PC-3 (cell line): Measurements from ENCODE around the gene CYP26C1. TPM values are rescaled to one million over a fixed set of nuclear protein-coding genes. Genes with fewer than 3 reads are reported as not detected.

Source experiments
- ATAC-seq: fragments of 200-7000 bp; cut with Tn5 transposase; 2 replicates; pipeline ENCODE4 v1.9.1; 2020; ENCODE audit warnings: mild to moderate bottlenecking, moderate library complexity
- BruUV-seq: library from RNA; stranded (reverse); fragments of 400-500 nt; replicated peaks from 2 replicates; lab custom pipeline; 2021; lab: Mats Ljungman, UMichigan
- CTCF ChIA-PET: fragments of 300-600 bp; sonication (Branson Sonifier 250); formaldehyde crosslinking; loops from one replicate; lab custom pipeline; 2022; ENCODE audit warnings: antibody characterized with exemption; lab: Charles Lee
- POLR2A ChIA-PET: fragments of 300-600 bp; sonication (Branson Sonifier 250); formaldehyde crosslinking; loops from one replicate; lab custom pipeline; 2022; ENCODE audit warnings: antibody characterized with exemption; ENCODE audit not compliant: unreplicated experiment; lab: Charles Lee
- DNase-seq: peaks from one replicate; pipeline ENCODE4 v3.0.0-alpha.2; 2015
- H2AFZ ChIP-seq: fragments of 300-600 bp; sonication (generic); 2 replicates; pipeline ENCODE4 v1.6.0; 2016; ENCODE audit warnings: antibody characterized with exemption, low read length
- H3F3A ChIP-seq: fragments of 300-600 bp; sonication (generic); one replicate; pipeline ENCODE4 v1.6.0; 2017; ENCODE audit warnings: antibody characterized with exemption, low read length, control low read depth, mild to moderate bottlenecking; ENCODE audit not compliant: unreplicated experiment
- H3K27ac ChIP-seq: fragments of 300-600 bp; sonication (generic); 2 replicates; pipeline ENCODE4 v1.5.1; 2016; ENCODE audit warnings: mild to moderate bottlenecking, low read length
- H3K27me3 ChIP-seq: fragments of 300-600 bp; sonication (generic); 2 replicates; pipeline ENCODE4 v1.6.1; 2016; ENCODE audit warnings: low read length, mixed read lengths
- H3K36me3 ChIP-seq: fragments of 300-600 bp; sonication (generic); 2 replicates; pipeline ENCODE4 v1.6.1; 2016; ENCODE audit warnings: low read depth, mixed run types, low read length, mixed read lengths
- H3K4me1 ChIP-seq: fragments of 300-600 bp; sonication (generic); 2 replicates; pipeline ENCODE4 v1.5.1; 2016; ENCODE audit warnings: low read length; ENCODE audit not compliant: insufficient read depth
- H3K4me2 ChIP-seq: fragments of 300-600 bp; sonication (generic); 2 replicates; pipeline ENCODE4 v1.6.0; 2016; ENCODE audit warnings: low read length
- H3K4me3 ChIP-seq: fragments of 300-600 bp; sonication (generic); 2 replicates; pipeline ENCODE4 v1.5.1; 2016; ENCODE audit warnings: mild to moderate bottlenecking, low read length, mixed read lengths
- H3K79me2 ChIP-seq: fragments of 300-600 bp; sonication (generic); 2 replicates; pipeline ENCODE4 v1.6.1; 2017; ENCODE audit warnings: low read length, mixed read lengths
- H3K9ac ChIP-seq: fragments of 300-600 bp; sonication (generic); 2 replicates; pipeline ENCODE4 v1.6.0; 2016; ENCODE audit warnings: mild to moderate bottlenecking, low read length
- H3K9me2 ChIP-seq: fragments of 300-600 bp; sonication (generic); replicated peaks from 2 replicates; pipeline ENCODE4 v1.6.1; 2016; ENCODE audit warnings: mixed run types, low read length, mixed read lengths
- H3K9me3 ChIP-seq: fragments of 300-600 bp; sonication (generic); 2 replicates; pipeline ENCODE4 v1.6.1; 2016; ENCODE audit warnings: low read length, mixed read lengths
- H4K20me1 ChIP-seq: fragments of 300-600 bp; sonication (generic); 2 replicates; pipeline ENCODE4 v1.6.1; 2016; ENCODE audit warnings: low read length, mixed read lengths
- CTCF ChIP-seq: fragments of 300-600 bp; sonication (generic); conservative IDR thresholded peaks from 2 replicates; pipeline ENCODE4 v1.5.1; 2017; ENCODE audit warnings: antibody characterized with exemption, low read depth, mild to moderate bottlenecking, low read length
- EZH2 ChIP-seq: fragments of 300-600 bp; sonication (generic); IDR thresholded peaks from one replicate; pipeline ENCODE4 v1.6.1; 2017; ENCODE audit warnings: antibody characterized with exemption, mild to moderate bottlenecking, low read length; ENCODE audit not compliant: unreplicated experiment
- EZH2phosphoT487 ChIP-seq: fragments of 300-600 bp; sonication (generic); IDR thresholded peaks from 2 replicates; pipeline ENCODE4 v1.6.1; 2018; ENCODE audit warnings: mild to moderate bottlenecking, antibody characterized with exemption, low read length, borderline replicate concordance
- intact Hi-C: fragments of 100-400 bp; cut with micrococcal nuclease; formaldehyde crosslinking; loops from 2 replicates; pipeline ENCODE4 v1.9.0; 2023
- total RNA-seq: library from RNA; depleted of rRNA; stranded (reverse); fragments of >200 nt; gene quantifications from 2 replicates; pipeline ENCODE4 v1.2.3, GENCODE V29; 2014

The CYP26C1 gene
- total RNA-seq, 1 experiment from 2014 or later, result not detected

GRCh38 chr10:93023013-93023650 is 37.5 kb upstream of the CYP26C1 start:
- ATAC-seq, result no peak

DNA sequence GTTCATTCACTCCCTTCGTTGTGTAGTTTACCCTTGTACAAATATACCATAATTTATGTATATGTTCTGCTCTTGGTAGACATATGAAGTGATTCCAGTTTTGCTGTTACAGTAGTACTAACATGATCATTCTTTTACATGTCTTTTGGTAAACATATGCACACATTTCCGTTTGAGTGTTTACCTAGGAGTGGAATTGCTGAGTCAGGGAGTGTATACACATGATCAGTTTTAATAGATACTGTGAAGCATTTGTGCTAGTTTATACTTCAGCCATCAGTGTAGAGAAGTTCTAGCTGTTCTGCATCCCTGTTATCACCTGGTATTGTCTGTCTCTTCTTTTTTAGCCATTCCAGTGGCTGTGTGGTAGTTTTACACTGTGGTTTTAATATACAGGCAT is 34.5 kb upstream of the CYP26C1 start:
- no peaks in the 10 kb centered on the region for H3K79me2 ChIP-seq
- ChIA-PET POLR2A (no interaction called here), CTCF (no interaction called here)
- H3K27ac ChIP-seq, result no peak overlapping the region
- no peak overlapping the region for H3K9ac ChIP-seq
- DNase-seq, result peak; percentile 56
- no peaks in the 10 kb centered on the region for H3K36me3 ChIP-seq
- no peak overlapping the region for H3K4me3 ChIP-seq
- BruUV-seq, result no TSS peak
- no peak for TF ChIP-seq EZH2
- TF ChIP-seq EZH2phosphoT487, result no peak
- no peak for TF ChIP-seq CTCF
- H3K9me3 ChIP-seq, result no peaks in the 10 kb centered on the region
- no peak overlapping the region for H2AFZ ChIP-seq
- intact Hi-C loops, result no loop called here
- H3K9me2 ChIP-seq, result no peaks in the 10 kb centered on the region
- peak; percentile 56 for ATAC-seq
- H3K4me2 ChIP-seq, result no peak overlapping the region
- H3F3A ChIP-seq, result no peaks in the 10 kb centered on the region
- peaks cover 32% of the 10 kb centered on the region for H3K4me1 ChIP-seq
- no peaks in the 10 kb centered on the region for H3K27me3 ChIP-seq
- no peaks in the 10 kb centered on the region for H4K20me1 ChIP-seq

More at GRCh38 chr10:93023013-93023650, 37.5 kb upstream of the CYP26C1 start:
- peaks cover 10% of the 10 kb centered on the region; the same call in 1 of the 2 replicates for H3K4me1 ChIP-seq
- no peaks in the 10 kb centered on the region for H3K79me2 ChIP-seq
- BruUV-seq, result no TSS peak
- H3K27ac ChIP-seq, result no peak overlapping the region
- H3K9me2 ChIP-seq, result no peaks in the 10 kb centered on the region
- H3K9me3 ChIP-seq, result no peaks in the 10 kb centered on the region
- no peaks in the 10 kb centered on the region for H3K36me3 ChIP-seq
- no peak overlapping the region for H3K9ac ChIP-seq
- no peak overlapping the region for H3K4me3 ChIP-seq
- no peaks in the 10 kb centered on the region for H4K20me1 ChIP-seq
- CTCF ChIA-PET, result no interaction called here
- no peaks in the 10 kb centered on the region for H3K27me3 ChIP-seq
- TF ChIP-seq CTCF (no peak), EZH2 (no peak)
- H3K4me2 ChIP-seq, result no peak overlapping the region
- H3F3A ChIP-seq, result no peaks in the 10 kb centered on the region
- POLR2A ChIA-PET, result interaction anchor here (0.6 kb wide), 1 partner anchor 301 kb away, joined by 3 read pairs; no protein-coding TSS in a partner anchor
- H2AFZ ChIP-seq, result no peak overlapping the region
- DNase-seq, result no peak
- intact Hi-C loops, result no loop called here

GRCh38 chr10:93027508-93027907 is 33.1 kb upstream of the CYP26C1 start:
- Histone ChIP-seq H3K9ac (no peak overlapping the region), H3K79me2 (no peaks in the 10 kb centered on the region), H3K27me3 (no peaks in the 10 kb centered on the region), H3K9me3 (no peaks in the 10 kb centered on the region), H3K4me2 (no peak overlapping the region), H2AFZ (no peak overlapping the region), H3K4me3 (no peak overlapping the region), H3K36me3 (no peaks in the 10 kb centered on the region), H3K27ac (no peak overlapping the region), H3F3A (no peaks in the 10 kb centered on the region), H4K20me1 (no peaks in the 10 kb centered on the region), H3K9me2 (no peaks in the 10 kb centered on the region), H3K4me1 (peaks cover 32% of the 10 kb centered on the region)
- no peak for DNase-seq
- intact Hi-C loops, result no loop called here
- ChIA-PET CTCF (no interaction called here), POLR2A (no interaction called here)
- TF ChIP-seq EZH2phosphoT487 (no peak), EZH2 (no peak), CTCF (no peak)
- no TSS peak for BruUV-seq
- no peak for ATAC-seq
